PFSK-1 (cell line): ENCODE measurements around the gene FBN1.

ENCODE experiments used
- FOXP2 ChIP-seq: optimal IDR thresholded peaks from 2 replicates; pipeline ENCODE3; 2011; ENCODE audit warnings: borderline replicate concordance, control low read depth, inconsistent platforms; ENCODE audit not compliant: insufficient read depth; ENCODE audit errors: extremely low read length, extremely low read depth
- POLR2AphosphoS5 ChIP-seq: IDR thresholded peaks from 2 replicates; pipeline ENCODE4 v1.6.1; 2012; ENCODE audit warnings: low read depth, mild to moderate bottlenecking, control low read depth, low read length, moderate library complexity
- REST ChIP-seq, 2 experiments: IDR thresholded peaks; 2 replicates each; pipeline versions ENCODE4 v1.6.1 to v1.8.0; 2011 to 2012; ENCODE audit warnings: low read depth in 2 of 2, low read length in 2 of 2, control low read depth in 1 of 2, inconsistent platforms in 1 of 2, mild to moderate bottlenecking in 1 of 2, moderate library complexity in 1 of 2; ENCODE audit not compliant: insufficient read depth in 1 of 2
- SIN3A ChIP-seq: IDR thresholded peaks from 2 replicates; pipeline ENCODE4 v1.6.1; 2012; ENCODE audit warnings: mild to moderate bottlenecking, low read length, moderate library complexity, borderline replicate concordance; ENCODE audit not compliant: insufficient read depth
- TAF1 ChIP-seq: IDR thresholded peaks from 2 replicates; pipeline ENCODE4 v1.6.1; 2012; ENCODE audit warnings: low read length, control low read depth, borderline replicate concordance; ENCODE audit not compliant: insufficient read depth

The FBN1 gene

DNA sequence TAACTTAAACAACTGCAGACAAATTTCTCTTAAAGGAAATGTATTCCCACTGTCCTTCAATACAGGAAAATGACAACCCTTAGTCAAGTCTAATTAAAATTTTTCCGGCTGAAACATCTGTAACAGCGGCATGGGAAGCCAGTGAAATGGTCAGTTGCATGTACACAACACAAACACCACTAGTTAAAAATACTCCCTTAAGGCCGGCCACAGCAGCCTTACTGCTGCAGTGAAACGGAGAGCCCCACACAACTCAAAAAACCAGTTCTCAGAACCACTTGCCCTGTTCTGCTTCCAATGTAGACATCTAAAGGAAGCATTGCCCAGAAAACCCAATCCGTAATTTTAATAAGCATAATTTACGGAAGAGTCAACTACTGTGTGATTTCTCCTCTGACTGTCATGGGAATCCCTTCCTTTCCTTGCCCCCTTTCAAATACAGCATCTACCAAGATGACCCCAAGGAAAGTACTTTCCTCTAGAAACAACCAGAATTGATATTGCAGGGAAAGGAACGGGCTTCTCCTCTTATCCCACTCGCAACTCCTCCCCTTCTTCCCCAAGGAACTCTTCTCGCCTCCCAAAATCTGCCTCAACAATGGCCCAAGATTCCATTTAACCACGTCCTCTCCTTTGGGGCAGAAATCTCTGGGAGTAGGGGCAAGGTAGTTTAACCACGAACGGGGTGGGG is 1.6 kb downstream of the FBN1 start:
- TF ChIP-seq SIN3A, result peak; percentile 30; the same call in 1 of the 2 replicates
- no peak for TF ChIP-seq FOXP2
- no peak for TF ChIP-seq TAF1
- no peak for TF ChIP-seq REST (IDR thresholded peaks at IDR 0.05; ENCODE audit: insufficient read depth in 1 of 2, low read depth in 2 of 2, low read length in 2 of 2)
- no peak for TF ChIP-seq POLR2AphosphoS5

- no peak for TF ChIP-seq POLR2AphosphoS5
- TF ChIP-seq TAF1, result no peak
- TF ChIP-seq REST (IDR thresholded peaks at IDR 0.05; ENCODE audit: insufficient read depth in 1 of 2, low read depth in 2 of 2, low read length in 2 of 2), result no peak
- TF ChIP-seq SIN3A, result no peak
- TF ChIP-seq FOXP2, result no peak
Measured at GRCh38 chr15:48643206-48643605, 2.3 kb downstream of the FBN1 start.

- TF ChIP-seq REST (IDR thresholded peaks at IDR 0.05; ENCODE audit: insufficient read depth in 1 of 2, low read depth in 2 of 2, low read length in 2 of 2) (no peak), TAF1 (no peak), POLR2AphosphoS5 (no peak), FOXP2 (no peak), SIN3A (no peak)
Measured at GRCh38 chr15:48642795-48643194, 2.7 kb downstream of the FBN1 start.

GRCh38 chr15:48641416-48641815 is 4.1 kb downstream of the FBN1 start:
- no peak for TF ChIP-seq TAF1
- no peak for TF ChIP-seq SIN3A
- no peak for TF ChIP-seq FOXP2
- TF ChIP-seq REST (IDR thresholded peaks at IDR 0.05; ENCODE audit: insufficient read depth in 1 of 2, low read depth in 2 of 2, low read length in 2 of 2), result no peak
- no peak for TF ChIP-seq POLR2AphosphoS5

DNA sequence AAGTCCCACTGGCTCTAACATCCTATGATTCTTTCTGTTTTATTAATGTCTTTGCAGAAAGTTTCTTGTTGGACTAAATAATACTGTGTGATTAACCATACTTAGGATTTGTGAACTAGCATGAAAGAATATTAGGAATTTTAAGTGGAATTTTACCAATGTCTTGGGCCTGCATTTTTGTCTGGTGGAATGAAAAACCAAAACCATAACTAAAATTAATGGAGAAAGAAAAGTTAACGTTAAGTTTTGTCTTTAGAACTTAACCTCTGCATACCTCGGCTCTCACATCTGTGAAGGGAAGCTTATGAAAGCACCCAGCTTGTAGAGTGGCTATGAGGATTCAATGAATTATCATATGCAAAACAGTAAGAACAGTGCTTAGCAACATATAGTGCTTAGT is 6.5 kb downstream of the FBN1 start:
- TF ChIP-seq REST (IDR thresholded peaks at IDR 0.05; ENCODE audit: insufficient read depth in 1 of 2, low read depth in 2 of 2, low read length in 2 of 2) (no peak), TAF1 (no peak), SIN3A (no peak), FOXP2 (no peak), POLR2AphosphoS5 (no peak)
